Endometrial microvascular endothelial cells (primary cell): ENCODE measurements around the gene MAP6. TPM values are rescaled to one million over a fixed set of nuclear protein-coding genes. Genes with fewer than 3 reads are reported as not detected.

Experiments used
- in situ Hi-C: cut with HindIII; loops from 2 replicates; pipeline ENCODE4 v1.10.0; 2017; ENCODE audit warnings: low sequenced_read_pairs, low pct_unique_long_range_greater_than_20kb; ENCODE audit errors: inconsistent ontology term
- total RNA-seq: library from RNA; depleted of rRNA; stranded (reverse); fragments of >200 nt; gene quantifications from one replicate; pipeline ENCODE4 v1.2.3, GENCODE V29; 2015; ENCODE audit errors: inconsistent ontology term

Gene MAP6
- total RNA-seq, 1 donor from 2014 or later: 1.3 TPM

DNA sequence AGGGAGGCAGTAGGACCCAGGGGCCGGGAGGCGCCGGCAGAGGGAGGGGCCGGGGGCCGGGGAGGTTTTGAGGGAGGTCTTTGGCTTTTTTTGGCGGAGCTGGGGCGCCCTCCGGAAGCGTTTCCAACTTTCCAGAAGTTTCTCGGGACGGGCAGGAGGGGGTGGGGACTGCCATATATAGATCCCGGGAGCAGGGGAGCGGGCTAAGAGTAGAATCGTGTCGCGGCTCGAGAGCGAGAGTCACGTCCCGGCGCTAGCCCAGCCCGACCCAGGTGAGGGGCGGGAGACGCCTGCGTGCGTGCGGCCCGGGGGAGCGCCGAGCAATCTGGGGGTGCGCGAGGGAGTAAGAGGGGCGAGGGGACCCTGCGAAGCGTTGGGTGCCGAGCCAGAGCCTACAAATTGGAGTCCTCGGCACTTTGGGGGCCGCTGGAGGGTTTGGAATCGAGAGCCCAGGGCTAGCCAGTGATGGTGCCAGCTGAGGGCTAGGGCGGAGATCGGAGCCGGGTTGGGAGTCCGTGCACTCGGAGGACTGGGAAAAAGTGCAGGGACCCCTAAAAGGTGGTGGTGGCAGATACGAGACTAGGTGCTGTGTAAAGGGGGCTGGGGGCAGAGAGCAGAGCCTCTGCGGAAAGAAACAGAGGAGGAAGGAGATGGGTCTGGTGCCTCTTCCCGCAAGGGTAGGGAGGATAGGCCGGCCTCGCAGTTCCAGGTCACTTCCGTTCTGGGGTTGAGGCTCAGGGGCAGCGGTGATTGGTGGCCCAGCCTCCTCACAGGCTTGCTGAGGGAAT lies 106.6 kb downstream of the MAP6 start, which contains the start of gene SERPINH1:
SERPINH1 (plus strand) TSS at position 206 of the 788 bp plus-strand sequence. CDS start 4,097 bp downstream, outside the sequence.
- in situ Hi-C loops: no loop called here

DNA sequence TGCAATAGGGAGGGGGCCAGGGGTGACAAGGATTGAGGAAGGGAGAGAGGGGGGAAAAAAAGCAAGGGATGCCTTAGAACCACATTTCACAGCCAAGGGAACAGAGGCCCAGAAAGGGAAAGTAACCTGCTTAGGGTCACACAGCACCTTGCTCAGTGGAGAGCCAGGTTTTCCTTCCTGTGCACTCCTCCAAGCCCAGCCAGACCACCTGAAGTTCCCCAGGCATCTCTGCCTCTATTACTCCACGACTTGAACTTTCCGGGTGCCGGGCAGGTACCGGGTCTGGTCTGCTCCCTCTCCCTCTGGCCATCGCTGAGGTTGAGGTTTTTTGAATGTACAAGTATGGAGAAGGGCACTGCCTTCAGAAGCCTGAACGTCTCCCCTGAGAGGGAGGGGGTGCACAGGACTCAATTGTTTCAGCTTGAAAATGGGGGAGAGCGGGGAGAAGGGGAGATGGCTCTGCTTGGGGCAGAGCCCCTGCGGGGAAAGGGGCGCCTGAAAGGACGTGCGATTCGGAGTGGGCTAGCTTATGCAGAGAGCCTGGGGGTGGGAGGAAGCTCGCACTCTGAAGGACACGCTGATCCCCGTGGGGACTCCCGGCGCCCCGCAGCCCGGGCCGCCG lies 107.3 kb downstream of the MAP6 start:
- in situ Hi-C loops: no loop called here

DNA sequence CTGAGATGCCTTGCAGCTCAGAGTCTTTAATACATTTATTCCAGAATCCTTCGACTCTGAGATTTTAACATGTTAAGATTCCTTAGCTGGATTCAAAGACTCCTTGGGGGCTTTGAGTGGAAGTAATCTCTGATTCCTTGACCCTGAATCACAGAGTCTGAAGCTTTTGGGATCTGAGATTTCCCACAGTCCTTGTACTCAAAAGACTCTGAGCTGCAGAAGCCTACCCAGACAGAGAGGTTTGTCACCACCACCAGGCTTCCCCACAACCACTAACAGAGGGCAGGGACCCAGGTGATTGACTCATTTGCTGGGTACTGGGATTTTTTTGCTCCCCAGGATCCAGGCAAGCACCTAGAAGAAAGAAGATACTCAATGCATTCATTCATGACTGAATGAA lies 108.2 kb downstream of the MAP6 start:
- in situ Hi-C loops: no loop called here

GRCh38 chr11:75558939-75559843 lies 109.6 kb downstream of the MAP6 start:
- in situ Hi-C loops: no loop called here

DNA sequence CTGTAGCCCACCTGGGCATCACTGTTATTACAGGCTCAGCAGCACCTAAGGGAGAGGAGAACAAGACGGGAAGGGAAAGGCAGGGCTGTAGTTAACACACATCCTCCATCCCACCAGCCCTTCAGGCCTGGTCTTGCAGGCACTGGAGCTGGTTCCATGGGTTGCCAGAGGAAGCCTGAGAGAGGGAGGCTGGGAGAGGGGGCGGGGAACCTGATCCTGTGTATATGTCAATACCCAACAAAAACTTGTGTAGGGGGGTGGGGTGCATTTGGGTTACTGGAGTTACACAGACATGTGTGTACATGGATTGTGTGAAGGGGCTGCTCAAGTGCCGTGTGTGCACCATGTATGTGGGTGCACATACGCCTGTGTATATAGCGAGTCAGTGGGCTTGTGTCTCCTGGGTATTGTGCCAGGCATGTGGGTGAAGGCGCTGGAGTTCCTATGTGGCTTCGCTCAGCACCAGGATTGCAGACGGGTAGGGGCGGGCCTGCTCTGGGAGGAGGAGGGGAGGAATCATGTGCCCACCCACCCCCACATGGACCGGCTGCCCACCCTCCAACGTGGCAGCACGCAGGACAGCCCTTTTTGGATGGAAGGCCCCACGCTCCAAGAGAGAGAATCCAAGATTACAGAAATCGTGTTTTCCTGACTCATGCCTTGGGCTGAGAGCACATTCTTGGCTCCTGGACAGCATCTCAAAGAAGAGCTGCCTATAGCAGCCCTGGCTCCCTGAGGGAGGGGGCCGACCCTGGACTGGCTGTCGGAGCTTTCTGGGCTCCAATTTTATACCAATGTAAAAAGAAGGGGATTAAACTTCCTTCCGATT lies 111.0 kb downstream of the MAP6 start:
- in situ Hi-C loops: no loop called here

GRCh38 chr11:75556275-75556674 lies 112.6 kb downstream of the MAP6 start:
- in situ Hi-C loops: no loop called here

DNA sequence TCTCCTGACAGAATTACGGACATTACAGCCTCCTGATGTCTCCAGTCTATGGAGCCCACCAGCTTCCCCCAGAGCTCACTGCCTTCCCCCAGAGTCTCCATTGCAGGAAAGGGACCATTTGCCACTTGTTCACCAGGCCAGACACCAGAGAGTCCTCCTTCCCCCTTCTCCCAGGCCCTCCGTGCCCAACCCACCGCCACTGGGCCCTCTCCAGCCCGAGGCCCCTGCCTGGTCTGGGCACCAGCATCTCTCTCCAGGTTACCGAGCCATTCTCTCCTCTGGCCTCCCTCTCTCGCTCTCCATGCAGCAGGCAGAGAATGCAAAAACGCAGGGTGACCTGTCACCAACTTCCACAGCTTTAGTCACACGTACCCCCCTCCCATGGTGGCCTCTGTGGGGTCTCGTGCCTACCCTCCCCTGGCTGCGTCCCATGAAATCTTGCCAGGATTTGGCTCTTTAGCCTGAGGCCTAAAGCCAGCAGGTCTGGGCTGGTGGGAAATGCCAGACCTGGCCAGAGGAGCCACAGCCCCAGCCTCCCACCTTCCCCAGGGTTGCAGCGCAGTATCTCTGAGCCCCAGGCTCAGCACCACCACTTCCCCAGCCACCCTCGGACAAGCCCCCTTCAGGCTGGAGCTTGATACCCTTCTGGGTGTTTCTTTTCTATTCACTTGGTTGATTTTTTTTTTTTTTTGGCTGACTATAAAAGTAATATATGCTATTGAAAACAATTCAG lies 113.6 kb downstream of the MAP6 start:
- in situ Hi-C loops: no loop called here

DNA sequence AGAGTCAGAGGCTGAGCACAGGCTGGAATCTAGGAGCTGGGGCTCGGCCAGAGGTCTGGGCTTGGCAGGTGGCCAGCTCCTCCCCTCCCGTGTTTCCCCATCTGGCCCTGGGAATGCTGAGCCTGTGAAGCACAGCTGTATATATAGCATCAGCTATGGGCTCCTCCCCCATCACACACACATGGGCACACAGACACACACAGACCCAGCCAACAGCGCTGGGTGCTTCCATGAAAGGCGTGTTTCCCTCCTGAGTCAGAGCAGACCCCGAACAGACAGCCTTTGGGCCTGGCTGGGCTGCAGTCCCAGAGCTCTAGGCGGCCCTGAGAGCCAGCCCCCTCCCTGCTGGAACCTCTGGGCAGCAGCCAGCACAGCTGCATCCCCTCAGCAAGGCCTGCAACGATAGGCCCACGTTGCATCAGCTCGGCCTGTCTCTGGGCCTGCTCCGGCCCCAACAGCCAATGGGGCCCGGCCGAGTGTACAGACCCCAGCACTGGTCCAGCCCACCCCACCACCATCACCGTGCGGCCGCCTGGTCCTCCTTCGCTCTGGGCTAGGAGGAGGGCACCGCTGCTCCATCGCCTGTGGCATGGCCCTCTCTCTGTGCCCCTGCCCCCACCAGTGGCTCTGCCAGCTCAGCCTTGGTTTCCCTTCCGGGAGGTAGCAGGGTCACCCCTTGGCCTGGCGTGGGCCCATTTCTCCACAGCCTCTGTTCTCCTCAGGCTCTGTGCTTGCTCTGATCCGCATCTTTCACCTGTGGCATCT lies 114.4 kb downstream of the MAP6 start:
- in situ Hi-C loops: no loop called here

DNA sequence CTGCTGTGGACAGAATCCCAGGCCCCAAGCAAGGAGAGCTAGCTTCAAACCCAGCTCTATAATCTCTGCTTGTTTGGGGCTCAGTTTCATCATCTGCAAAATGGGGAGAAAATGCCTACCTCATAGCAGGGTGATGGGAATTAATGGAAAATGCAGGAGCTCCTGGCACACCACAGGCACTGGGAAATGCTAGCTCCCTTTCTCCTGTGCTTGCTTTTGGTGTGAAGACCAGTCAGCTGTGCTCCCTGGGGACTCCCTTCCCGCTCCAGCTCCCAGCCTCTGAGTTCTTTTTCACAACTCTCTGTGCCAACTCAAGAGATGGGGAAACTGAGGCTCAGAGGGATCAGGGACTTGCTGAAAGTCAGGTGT lies 115.0 kb downstream of the MAP6 start:
- in situ Hi-C loops: no loop called here

DNA sequence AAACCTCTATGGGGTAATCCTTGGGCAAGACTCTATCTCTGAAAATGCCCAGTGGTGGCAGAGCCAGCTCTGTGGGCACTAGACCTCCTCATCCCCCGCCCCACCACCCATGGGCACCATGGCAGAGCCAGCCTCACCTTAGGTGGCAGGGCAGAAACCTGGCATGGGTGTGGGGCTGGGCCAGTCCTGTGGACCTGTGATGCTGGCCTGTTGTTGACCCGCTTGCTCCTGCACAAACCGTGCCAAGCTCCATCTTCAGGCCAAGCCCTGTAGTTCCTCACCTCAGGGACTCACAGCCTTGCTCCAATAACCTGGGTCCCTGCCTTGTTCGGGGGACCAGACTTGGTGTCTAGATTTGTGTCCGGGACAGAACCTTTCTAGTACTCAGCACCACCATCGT lies 115.7 kb downstream of the MAP6 start:
- in situ Hi-C loops: no loop called here

DNA sequence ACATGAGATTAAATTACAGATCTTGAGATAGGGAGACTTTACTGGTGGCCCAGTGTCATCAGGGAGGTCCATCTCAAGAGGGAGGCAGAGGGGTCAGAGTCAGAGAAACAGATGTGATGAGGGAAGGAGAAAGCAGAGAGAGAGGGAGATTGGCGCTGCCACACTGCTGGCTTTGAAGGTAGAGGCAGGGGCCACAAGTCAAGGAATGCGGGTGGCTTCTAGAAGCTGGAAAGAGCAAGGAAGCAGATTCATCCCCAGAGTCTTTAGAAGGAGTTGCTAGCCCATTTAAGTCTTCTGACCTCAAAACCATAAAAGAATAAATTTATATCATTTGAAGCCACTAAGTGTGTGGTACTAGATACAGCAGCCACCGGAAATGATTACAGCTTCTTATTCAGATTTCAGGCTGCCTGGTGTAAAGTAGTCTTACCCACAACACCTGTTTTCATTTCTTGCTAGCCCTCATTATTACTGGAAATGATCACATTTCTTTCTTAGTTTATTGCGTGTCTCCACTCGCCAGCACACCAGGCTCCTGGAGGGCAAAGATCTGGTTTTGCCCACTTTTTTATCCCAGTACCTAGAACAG lies 119.4 kb downstream of the MAP6 start:
- in situ Hi-C loops: no loop called here

GRCh38 chr11:75548595-75549272 lies 120.1 kb downstream of the MAP6 start:
- in situ Hi-C loops: no loop called here

DNA sequence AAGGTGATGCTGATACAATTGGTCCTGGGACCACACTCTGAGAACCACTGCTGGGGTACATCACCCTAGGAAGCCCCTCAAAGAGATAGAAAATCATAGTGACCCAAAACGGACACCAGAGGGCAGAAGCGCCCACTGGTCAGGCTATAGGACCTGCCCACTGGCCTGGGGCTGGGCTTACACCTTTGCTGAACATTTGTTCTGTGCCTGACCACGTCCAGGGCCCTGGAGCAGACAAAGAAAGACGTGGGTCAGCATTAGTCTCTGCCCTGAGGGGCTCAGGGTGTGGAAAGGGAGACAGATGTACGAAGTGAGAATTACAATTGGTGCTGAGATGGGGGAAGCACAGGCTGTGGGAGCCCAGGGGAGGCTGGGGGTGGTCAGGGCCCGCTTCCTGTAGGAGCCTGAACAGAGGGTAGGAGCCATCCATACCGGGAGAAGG lies 121.2 kb downstream of the MAP6 start:
- in situ Hi-C loops: no loop called here

DNA sequence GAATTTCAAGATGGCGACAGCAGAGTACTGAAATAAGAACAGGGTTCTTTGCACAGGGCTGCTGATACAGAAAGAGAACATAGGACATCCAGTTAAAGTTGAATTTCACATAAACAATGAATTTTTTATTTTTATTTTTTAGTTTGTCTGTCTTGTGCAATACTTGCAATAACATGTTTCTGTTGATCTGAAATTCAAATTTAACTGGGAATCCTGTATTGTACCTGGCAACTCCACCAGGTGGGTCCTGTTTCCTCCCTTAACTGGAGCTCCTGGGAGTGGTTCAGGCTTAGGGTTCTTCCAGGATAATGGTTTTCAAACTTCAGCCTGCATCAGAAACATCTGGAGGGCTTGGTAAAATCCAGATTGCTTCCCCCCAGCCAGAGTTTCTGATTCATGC lies 121.7 kb downstream of the MAP6 start:
- in situ Hi-C loops: no loop called here

- in situ Hi-C loops: no loop called here
Measured at GRCh38 chr11:75543806-75544205, 125.0 kb downstream of the MAP6 start.

DNA sequence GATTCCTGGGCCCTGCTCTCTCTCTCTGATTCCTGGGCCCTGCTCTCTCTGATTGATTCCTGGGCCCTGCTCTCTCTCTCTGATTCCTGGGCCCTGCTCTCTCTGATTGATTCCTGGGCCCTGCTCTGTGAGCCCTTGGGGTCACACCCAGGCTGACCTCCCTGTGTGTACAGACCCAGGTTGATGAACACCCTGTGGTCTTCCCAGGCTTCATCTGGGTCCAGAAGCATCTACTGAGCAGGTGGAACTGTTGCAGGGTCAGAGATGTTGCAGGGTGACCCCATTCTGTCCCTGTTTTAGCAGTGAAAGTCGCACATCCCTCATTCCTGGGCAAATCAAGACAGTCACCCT lies 126.8 kb downstream of the MAP6 start:
- in situ Hi-C loops: no loop called here
